Activated CD4-positive, CD25-positive, alpha-beta regulatory T cell (primary cell): ENCODE data around the gene SAG.
"Not testable (repeated sequence)": the region's sequence is repeated elsewhere in the genome, so short reads cannot be mapped to it uniquely, and the experiment has no call there.

ENCODE experiments used
- DNase-seq, 4 experiments: peaks; one replicate each; lab custom pipeline; 2025; lab: John Stamatoyannopoulos, UW

Gene SAG

GRCh38 chr2:233355916-233356315, 48.3 kb downstream of the SAG start:
- no peak for DNase-seq

- no peak for DNase-seq
Observed at GRCh38 chr2:233356546-233357308, 49.1 kb downstream of the SAG start.

- no peak for DNase-seq
Observed at GRCh38 chr2:233358335-233358734, 50.7 kb downstream of the SAG start.

- no peak for DNase-seq
Observed at GRCh38 chr2:233358947-233359346, 51.3 kb downstream of the SAG start.

- DNase-seq, result no peak
Observed at GRCh38 chr2:233359823-233360222, 52.2 kb downstream of the SAG start.

GRCh38 chr2:233360771-233361176, 53.2 kb downstream of the SAG start:
- no peak for DNase-seq

- no peak for DNase-seq
Observed at GRCh38 chr2:233361297-233361696, 53.7 kb downstream of the SAG start.

GRCh38 chr2:233362742-233363141, 55.1 kb downstream of the SAG start:
- no peak for DNase-seq

- no peak for DNase-seq
Observed at GRCh38 chr2:233363744-233364235, 56.2 kb downstream of the SAG start.

- DNase-seq, result no peak
Observed at GRCh38 chr2:233365861-233366520, 58.4 kb downstream of the SAG start.

GRCh38 chr2:233367586-233367985, 60.0 kb downstream of the SAG start:
- no peak for DNase-seq

- no peak for DNase-seq
Observed at GRCh38 chr2:233368756-233369155, 61.1 kb downstream of the SAG start.

GRCh38 chr2:233369462-233369861, 61.8 kb downstream of the SAG start:
- no peak for DNase-seq

GRCh38 chr2:233369897-233370685, 62.5 kb downstream of the SAG start:
- no peak for DNase-seq

- no peak for DNase-seq
Observed at GRCh38 chr2:233371641-233372040, 64.0 kb downstream of the SAG start.

- no peak for DNase-seq
Observed at GRCh38 chr2:233372855-233373254, 65.2 kb downstream of the SAG start.

GRCh38 chr2:233373316-233373715, 65.7 kb downstream of the SAG start:
- DNase-seq, result no peak

GRCh38 chr2:233374776-233375175, 67.2 kb downstream of the SAG start:
- not testable (repeated sequence) for DNase-seq

- no peak for DNase-seq
Observed at GRCh38 chr2:233375490-233376314, 68.1 kb downstream of the SAG start.

- no peak for DNase-seq
Observed at GRCh38 chr2:233379034-233379433, 71.4 kb downstream of the SAG start.

GRCh38 chr2:233379441-233379840, 71.8 kb downstream of the SAG start:
- DNase-seq, result no peak
